HG02885 (cell line): Measurements from ENCODE around the gene NLRP4.
A peak's percentile ranks its signal among the peaks of the same experiment; 100 is the strongest.

Experiments used
- ATAC-seq: cut with Tn5 transposase; IDR thresholded peaks from one replicate; pipeline ENCODE4 v1.9.1; 2021; ENCODE audit warnings: mild to moderate bottlenecking; ENCODE audit not compliant: unreplicated experiment, poor library complexity

The NLRP4 gene, protein sequence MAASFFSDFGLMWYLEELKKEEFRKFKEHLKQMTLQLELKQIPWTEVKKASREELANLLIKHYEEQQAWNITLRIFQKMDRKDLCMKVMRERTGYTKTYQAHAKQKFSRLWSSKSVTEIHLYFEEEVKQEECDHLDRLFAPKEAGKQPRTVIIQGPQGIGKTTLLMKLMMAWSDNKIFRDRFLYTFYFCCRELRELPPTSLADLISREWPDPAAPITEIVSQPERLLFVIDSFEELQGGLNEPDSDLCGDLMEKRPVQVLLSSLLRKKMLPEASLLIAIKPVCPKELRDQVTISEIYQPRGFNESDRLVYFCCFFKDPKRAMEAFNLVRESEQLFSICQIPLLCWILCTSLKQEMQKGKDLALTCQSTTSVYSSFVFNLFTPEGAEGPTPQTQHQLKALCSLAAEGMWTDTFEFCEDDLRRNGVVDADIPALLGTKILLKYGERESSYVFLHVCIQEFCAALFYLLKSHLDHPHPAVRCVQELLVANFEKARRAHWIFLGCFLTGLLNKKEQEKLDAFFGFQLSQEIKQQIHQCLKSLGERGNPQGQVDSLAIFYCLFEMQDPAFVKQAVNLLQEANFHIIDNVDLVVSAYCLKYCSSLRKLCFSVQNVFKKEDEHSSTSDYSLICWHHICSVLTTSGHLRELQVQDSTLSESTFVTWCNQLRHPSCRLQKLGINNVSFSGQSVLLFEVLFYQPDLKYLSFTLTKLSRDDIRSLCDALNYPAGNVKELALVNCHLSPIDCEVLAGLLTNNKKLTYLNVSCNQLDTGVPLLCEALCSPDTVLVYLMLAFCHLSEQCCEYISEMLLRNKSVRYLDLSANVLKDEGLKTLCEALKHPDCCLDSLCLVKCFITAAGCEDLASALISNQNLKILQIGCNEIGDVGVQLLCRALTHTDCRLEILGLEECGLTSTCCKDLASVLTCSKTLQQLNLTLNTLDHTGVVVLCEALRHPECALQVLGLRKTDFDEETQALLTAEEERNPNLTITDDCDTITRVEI

DNA sequence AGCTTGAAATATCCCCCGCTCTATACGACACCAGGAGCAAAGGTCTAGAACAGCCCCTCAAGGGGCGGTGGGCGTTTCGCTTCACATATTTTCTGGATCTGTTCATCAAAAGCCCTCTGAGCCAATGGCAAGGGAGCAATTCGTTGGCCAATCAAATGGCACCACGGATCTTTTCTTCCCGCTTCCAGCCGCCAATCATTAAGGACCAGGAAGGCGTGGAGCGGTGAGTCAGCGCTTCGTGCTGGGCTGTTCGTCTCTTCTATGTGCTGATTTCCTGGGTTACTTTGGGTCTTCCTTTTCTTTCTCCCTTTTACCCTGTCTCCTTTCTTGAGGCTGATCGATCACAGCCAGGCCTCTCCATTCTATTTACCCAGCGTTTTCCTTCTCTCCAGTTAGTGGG is at the start of gene NLRP4:
TSS of gene NLRP4 (plus strand) at position 201 of the 400 bp plus-strand sequence. CDS start 15,541 bp downstream, outside the sequence.
- no peak for ATAC-seq

DNA sequence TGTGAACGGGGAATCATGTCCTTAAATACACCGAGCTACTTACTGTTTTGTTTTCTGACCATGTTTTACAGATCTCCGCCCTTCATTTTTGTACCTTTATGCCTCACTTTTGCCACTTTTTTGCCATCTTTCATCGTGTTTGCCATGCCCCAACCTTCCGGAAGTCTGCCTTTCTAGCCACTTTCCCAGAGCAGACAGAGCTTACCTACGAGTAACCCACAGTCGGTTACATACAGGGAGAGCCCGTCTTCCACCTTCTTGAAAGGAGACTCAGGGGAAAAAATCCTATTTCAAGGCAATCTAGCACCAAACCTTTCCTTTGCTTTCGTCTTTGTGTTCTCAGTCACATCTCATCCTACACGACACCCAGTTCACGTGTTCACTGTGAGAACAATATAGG is 41.3 kb upstream of the NLRP4 start:
- ATAC-seq: no peak

DNA sequence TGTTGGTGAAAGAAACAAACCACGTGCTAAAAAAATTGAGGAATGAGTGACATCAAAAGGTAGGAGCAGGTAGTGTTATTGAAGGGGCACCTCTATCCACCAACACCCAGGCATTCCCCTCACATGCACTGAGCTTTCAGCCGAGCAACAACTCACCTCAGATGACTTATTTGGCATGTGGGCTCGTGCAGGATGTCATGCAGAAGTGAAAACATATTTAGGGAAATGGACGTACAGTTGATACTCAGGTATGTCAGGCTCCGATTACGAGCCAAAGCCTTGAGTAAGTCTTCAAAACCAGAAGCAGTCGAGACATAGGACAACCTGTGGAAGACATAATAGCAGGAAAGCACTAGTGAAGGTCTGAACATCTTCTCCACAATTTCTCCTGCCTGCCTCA is 34.9 kb upstream of the NLRP4 start:
- ATAC-seq: no peak

DNA sequence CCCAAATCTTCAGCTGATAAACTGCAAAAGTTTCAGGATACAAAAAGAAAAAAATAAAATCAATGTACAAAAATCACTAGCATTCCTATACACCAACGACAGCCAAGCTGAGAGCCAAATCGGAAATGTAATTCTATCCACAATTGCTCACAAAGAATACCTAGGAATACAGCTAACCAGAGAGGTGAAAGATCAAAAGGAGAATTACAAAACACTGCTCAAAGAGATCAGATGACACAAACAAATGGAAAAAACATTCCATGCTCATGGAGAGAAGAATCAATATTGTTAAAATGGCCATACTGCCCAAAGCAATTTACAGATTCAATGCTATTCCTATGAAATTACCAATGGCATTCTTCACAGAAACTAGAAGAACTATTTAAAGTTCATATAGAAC is 34.1 kb upstream of the NLRP4 start:
- no peak for ATAC-seq

DNA sequence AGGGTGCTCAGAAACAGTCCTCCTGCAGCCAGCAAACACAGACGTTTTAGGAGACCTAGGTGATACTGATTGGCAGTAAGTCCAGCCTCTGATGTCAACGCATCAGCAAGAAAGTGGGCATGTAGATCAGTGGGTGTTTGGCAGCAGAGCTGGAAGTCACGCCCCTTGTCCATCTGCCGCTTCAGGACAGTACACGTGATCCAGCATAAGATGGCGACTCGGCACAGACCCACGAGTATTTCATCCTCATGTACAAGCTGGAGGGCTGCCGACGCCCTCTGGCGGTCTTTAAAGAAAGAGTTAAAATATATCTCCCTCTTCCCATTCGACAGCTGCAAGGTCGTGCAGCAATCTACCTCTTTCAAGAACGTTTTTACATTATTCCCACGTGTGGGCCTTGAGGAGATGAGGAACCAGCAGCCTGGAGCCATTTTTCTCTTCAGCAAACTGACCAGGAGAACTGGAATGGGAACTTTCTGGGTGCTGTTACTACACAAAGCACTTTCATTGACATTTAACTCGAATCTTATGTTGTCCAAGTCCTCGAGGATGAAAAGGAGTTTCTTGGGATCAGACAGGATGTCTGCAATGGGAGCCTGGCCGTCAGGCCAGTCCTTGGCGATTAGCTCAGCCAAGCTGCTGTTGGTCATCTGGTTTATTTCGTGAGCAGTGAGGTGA is 26.8 kb upstream of the NLRP4 start:
- ATAC-seq: no peak

DNA sequence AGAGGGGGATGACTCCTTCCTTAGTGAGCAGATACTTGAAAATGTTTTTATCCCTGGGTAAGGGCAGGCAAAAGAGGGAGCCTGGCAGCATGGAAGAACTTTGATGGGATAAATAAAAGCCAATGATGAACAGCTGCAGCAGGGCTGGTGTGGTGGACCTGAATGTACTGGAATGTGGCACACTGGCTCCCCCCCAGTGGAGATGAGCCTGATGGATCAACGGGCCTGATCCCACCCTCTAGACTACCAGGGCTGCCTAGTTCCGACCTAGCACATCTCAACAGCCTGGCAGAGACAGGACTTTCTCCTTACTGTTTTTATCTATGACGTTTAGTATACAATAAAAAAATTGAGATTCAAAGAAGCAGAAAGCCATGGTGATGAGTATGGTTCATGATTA is 25.0 kb upstream of the NLRP4 start:
- ATAC-seq: no peak

DNA sequence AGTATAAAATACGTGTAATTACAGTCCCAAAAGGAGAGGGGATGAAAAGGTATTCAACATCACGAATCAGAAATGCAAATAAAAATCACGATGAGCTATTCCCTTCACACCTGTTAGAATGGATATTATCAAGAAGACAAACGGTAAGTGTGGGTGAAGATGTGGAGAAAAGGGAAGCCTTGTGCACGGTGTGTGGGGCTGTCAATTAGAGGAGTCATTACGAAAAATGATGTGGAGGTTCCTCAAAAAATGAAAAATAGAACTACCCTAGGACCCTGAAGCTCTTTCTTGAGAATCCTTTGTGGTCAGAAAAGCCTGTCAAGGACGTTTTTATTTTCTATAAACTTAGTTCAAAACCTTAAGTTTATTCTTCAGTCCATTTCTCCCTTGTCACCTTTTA is 23.9 kb upstream of the NLRP4 start:
- no peak for ATAC-seq

DNA sequence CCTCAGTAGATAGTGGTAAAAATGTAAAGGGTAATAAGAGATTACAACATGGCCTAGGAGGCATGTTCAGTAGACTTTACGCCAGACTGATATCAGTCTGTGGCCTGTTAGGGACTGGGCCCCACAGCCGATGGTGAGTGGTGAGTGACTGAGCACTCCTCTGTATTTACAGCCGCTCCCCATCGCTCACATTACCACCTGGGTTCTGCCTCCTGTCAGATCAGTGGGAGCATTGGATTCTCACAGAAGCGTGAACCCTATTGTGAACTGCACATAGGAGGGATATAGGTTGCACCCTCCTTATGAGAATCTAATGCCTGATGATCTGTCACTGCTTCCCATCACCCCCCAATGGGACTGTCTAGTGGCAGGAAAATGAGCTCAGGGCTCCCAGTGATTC is 22.4 kb upstream of the NLRP4 start:
- ATAC-seq: no peak

DNA sequence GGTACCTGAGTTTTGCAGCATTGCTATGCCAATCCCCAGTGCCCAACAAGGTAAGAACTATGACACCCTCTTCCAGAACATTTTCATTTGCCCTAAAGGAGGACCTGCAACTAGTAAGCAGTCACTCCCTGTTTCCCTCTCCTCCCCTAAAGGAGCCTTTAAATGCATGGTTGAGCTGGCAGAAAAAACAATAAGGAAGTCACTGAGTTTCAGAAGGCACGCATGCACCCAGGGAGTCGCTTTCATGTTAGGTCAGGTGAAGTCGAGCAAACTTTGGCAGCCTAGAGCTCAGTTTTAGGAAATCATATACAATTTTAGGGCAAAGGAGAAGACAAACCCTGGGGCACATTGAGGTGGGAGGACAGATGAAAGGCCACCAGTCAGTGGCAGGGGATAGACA is 16.3 kb upstream of the NLRP4 start:
- ATAC-seq: no peak

DNA sequence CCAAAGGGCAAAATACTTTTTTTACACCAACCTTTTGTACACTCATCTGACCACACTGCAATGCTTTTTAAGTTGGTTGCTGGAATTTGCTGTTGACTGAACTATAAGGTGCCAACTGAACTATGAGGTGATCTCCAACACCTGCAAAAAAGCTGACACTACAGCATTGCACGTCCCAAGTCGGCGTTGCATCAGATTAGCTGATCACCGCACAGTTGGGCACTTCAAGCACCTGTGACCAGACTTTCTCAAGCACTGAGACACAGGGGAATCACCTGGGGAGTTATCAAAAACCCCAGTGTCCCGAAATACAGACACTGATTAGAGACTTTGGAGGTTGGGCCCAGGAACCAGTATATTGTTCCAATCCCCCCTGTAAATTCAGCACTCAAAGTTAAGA is 5.7 kb upstream of the NLRP4 start:
- ATAC-seq: no peak

DNA sequence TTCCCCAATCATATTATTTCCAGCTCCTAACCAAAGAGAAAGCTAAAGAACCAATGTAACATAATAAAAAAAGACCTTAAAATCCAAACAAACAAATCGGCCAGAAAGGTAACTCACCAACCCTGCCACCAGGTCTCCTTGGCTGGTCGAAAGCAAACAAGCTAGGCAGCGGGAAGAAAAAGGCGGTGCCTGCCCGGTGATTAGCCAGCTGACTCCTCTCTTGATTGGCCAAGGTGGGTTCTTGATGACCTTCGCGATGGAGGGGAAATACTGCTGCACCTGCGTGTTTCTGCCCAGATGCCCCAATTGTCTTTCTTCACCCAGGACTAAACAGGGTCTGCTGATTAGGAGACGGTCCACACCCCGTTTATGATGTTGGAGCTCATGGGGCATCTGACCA is 4.5 kb upstream of the NLRP4 start, which contains the start of gene NLRP11:
TSS of gene NLRP11 (minus strand) at position 154 of the 400 bp plus-strand sequence. CDS start 13,825 bp downstream, outside the sequence.
- ATAC-seq: no peak

DNA sequence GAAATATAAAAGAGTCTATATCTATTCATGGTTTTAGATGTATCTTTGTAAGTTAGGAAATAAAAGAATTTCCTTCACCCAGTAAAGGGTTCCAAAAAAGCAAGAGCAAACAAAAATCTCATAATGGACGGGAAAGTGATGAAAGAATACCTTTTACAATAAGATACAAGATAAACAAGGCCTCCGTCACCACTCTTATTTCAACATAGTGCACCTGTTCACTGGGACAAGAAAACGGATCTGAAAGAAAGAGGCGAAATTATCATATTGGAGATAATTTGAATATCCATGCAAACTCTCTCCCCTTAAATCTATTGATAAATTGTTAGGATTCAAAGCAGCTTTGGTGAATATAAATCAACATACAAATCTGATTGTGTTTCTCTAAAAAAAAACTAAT is 3.7 kb upstream of the NLRP4 start:
- no peak for ATAC-seq

DNA sequence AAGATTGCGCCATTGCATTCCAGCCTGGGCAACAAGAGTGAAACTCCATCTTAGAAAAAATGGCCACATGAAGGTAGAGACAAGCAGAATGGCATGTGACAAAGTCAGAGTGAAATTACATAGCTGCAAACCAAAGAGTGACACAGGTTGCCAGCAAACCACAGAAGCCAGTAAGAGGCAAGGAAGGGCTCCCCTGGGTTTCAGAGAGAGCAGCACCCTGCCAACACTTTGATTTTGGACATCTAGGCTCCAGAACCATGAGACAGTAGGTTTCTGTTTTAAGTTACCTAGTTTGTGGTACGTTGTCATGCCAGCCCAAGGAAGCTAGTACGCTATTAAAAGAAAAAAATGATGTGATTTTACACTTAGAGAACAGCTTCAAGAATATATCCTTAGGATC is 1.9 kb downstream of the NLRP4 start:
- no peak for ATAC-seq

DNA sequence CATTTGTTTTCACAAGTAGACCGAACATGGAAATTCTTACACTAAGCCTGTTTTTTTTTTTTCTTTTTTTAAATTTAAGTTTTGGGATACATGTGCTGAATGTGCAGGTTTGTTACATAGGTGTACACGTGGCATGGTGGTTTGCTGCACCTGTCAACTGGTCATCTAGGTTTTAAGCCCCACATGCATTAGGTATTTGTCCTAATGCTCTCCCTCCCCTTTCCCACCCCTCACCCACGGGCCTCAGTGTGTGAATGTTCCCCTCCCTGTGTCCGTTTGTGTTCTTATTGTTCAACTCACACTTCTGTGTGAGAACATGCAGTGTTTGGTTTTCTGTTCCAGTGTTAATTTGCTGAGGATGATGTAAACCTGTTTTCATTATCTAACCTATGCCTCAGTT is 2.6 kb downstream of the NLRP4 start:
- ATAC-seq: no peak

DNA sequence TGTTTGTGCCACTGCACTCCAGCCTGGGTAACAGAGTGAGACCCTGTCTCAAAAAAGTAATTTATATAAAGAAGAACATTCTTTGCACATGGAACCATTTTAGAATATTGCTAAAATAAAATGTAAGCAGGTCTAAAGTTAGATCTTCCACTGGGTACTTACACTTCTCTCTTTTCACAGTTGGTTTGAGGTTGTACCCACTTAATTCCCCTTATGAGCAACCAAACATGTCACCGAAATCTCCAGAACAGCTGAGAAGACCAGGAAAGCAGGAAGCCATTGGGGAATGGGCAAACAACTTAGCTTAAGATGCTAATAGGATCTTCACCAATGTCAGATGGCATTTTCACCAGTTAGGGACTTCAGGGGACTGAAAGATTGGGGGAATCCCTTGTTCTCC is 18.8 kb downstream of the NLRP4 start:
- no peak for ATAC-seq

DNA sequence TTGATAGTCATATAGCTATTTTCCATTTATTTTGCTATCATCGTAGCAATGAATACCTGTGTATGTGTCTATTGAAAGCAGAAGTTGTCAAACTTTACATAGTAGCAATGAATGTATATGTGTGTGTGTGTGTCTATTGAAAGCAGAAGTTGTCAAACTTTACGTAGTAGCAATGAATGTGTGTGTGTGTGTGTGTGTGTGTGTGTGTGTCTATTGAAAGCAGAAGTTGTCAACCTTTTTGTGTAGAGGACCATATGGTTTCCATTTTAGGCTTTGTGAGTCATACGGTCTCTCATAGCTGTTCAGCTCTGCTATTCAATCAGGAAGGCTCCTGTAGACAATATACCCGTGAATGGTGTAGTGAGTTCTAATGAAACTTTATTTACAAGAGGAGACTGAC is 20.8 kb downstream of the NLRP4 start:
- peak; percentile 45 for ATAC-seq

DNA sequence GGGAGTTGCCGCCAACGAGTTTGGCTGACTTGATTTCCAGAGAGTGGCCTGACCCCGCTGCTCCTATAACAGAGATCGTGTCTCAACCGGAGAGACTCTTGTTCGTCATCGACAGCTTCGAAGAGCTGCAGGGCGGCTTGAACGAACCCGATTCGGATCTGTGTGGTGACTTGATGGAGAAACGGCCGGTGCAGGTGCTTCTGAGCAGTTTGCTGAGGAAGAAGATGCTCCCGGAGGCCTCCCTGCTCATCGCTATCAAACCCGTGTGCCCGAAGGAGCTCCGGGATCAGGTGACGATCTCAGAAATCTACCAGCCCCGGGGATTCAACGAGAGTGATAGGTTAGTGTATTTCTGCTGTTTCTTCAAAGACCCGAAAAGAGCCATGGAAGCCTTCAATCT is 21.6 kb downstream of the NLRP4 start:
- ATAC-seq: no peak

DNA sequence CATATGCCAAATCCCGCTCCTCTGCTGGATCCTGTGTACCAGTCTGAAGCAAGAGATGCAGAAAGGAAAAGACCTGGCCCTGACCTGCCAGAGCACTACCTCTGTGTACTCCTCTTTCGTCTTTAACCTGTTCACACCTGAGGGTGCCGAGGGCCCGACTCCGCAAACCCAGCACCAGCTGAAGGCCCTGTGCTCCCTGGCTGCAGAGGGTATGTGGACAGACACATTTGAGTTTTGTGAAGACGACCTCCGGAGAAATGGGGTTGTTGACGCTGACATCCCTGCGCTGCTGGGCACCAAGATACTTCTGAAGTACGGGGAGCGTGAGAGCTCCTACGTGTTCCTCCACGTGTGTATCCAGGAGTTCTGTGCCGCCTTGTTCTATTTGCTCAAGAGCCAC is 22.1 kb downstream of the NLRP4 start:
- no peak for ATAC-seq

DNA sequence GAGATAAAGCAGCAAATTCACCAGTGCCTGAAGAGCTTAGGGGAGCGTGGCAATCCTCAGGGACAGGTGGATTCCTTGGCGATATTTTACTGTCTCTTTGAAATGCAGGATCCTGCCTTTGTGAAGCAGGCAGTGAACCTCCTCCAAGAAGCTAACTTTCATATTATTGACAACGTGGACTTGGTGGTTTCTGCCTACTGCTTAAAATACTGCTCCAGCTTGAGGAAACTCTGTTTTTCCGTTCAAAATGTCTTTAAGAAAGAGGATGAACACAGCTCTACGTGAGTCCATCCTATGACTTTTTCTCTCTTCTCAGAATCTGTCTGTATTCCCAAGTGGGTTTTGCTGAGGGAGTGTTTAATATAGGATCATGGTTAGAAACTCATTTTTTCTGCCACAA is 22.6 kb downstream of the NLRP4 start:
- ATAC-seq: no peak

DNA sequence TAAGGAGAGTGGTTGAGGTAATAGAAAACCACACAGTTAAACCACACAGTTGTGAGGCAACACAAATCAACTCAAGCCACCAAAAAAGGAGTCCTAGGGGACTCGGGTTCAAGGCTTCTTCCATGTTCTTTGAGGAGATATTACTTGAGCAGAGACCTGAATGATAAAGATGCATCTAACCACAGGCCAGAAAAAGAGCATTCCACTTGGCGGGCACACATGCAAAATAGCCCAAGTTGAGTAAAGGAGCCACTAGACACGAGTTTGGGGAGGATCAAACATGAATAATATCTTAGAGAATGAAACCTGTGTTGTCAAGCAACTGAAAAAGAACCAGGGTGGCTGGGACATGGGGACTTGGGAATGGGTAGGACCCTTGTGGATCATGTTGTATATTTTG is 30.2 kb downstream of the NLRP4 start:
- ATAC-seq: no peak

DNA sequence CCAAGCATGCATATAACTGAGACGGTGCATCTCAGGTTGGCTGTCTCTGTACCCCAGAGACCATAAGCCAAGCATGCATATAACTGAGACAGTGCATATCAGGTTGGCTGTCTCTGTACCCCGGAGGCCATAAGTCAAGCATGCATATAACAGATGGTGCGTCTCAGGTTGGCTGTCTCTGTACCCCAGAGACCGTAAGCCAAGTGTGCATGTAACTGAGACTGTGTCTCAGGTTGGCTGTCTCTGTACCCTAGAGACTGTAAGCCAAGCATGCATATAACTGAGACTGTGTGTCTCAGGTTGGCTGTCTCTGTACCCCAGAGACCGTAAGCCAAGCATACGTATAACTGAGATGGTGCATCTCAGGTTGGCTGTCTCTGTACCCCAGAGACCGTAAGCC is 30.8 kb downstream of the NLRP4 start:
- ATAC-seq: no peak
